IMR-90 (cell line): Measurements from ENCODE around the gene CCDC97.

Experiments
- CEBPB ChIP-seq: IDR thresholded peaks from 2 replicates; pipeline ENCODE4 v1.6.1; 2012; ENCODE audit warnings: low read depth, low read length, improper control_type of control experiment
- FOS ChIP-seq: fragments of 150-350 bp; IDR thresholded peaks from 2 replicates; pipeline ENCODE4 v1.6.1; 2016; ENCODE audit warnings: low read depth, low read length
- MXI1 ChIP-seq: IDR thresholded peaks from 2 replicates; pipeline ENCODE4 v1.6.1; 2012; ENCODE audit warnings: low read depth, mild to moderate bottlenecking, low read length, moderate library complexity, borderline replicate concordance
- NFE2L2 ChIP-seq: fragments of 150-350 bp; IDR thresholded peaks from 2 replicates; pipeline ENCODE4 v1.6.1; 2016; ENCODE audit warnings: low read depth, mild to moderate bottlenecking, low read length
- POLR2A ChIP-seq: IDR thresholded peaks from 2 replicates; pipeline ENCODE4 v1.6.1; 2012; ENCODE audit warnings: mild to moderate bottlenecking, low read depth, low read length
- RFX5 ChIP-seq: IDR thresholded peaks from 2 replicates; pipeline ENCODE4 v1.8.0; 2012; ENCODE audit warnings: low read depth, mild to moderate bottlenecking, low read length, moderate library complexity
- TF ChIP-seq, protein P1 (sequence below): conservative IDR thresholded peaks from 2 replicates; pipeline ENCODE4 v1.5.1; 2012; ENCODE audit warnings: mild to moderate bottlenecking, low read depth, low read length, improper control_type of control experiment
- TF ChIP-seq, protein P2 (sequence below): fragments of 150-350 bp; IDR thresholded peaks from 2 replicates; pipeline ENCODE4 v1.6.1; 2017; ENCODE audit warnings: mild to moderate bottlenecking, antibody characterized with exemption, low read length, low read depth
- TF ChIP-seq, protein P3 (sequence below): fragments of 150-350 bp; IDR thresholded peaks from 2 replicates; pipeline ENCODE4 v1.6.1; 2016; ENCODE audit warnings: low read depth, mild to moderate bottlenecking, low read length, moderate library complexity, borderline replicate concordance

DNA sequence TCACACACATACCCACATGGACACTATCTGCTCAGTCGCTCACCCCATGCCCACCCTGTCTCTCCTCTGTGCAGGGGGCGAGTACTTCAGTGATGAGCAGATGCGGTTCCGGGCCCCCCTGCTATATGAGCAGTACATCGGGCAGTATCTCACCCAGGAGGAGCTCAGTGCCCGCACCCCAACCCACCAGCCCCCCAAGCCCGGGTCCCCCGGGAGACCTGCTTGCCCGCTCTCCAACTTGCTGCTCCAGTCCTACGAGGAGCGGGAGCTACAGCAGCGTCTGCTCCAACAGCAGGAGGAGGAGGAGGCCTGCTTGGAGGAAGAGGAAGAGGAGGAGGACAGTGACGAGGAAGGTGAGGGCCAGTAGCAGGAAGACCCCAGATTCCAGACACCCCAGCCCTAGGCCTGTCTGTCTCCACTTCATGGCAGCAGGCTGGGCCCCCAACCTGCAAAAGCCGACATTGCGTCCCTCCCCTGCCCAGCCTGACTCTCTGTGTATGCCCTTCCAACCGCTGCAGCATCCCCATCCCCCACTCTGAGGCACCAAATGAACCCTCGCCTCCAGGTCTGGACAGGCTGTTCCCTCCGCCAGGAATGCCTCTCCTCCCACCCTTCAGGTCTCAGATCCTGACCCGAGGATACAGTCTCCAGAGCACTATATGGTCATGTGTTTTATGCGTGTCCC, 9.7 kb downstream of the CCDC97 start:
- TF ChIP-seq, protein P1, sequence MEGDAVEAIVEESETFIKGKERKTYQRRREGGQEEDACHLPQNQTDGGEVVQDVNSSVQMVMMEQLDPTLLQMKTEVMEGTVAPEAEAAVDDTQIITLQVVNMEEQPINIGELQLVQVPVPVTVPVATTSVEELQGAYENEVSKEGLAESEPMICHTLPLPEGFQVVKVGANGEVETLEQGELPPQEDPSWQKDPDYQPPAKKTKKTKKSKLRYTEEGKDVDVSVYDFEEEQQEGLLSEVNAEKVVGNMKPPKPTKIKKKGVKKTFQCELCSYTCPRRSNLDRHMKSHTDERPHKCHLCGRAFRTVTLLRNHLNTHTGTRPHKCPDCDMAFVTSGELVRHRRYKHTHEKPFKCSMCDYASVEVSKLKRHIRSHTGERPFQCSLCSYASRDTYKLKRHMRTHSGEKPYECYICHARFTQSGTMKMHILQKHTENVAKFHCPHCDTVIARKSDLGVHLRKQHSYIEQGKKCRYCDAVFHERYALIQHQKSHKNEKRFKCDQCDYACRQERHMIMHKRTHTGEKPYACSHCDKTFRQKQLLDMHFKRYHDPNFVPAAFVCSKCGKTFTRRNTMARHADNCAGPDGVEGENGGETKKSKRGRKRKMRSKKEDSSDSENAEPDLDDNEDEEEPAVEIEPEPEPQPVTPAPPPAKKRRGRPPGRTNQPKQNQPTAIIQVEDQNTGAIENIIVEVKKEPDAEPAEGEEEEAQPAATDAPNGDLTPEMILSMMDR = no peak
- no peak for TF ChIP-seq POLR2A
- no peak for TF ChIP-seq NFE2L2
- TF ChIP-seq, protein P2, sequence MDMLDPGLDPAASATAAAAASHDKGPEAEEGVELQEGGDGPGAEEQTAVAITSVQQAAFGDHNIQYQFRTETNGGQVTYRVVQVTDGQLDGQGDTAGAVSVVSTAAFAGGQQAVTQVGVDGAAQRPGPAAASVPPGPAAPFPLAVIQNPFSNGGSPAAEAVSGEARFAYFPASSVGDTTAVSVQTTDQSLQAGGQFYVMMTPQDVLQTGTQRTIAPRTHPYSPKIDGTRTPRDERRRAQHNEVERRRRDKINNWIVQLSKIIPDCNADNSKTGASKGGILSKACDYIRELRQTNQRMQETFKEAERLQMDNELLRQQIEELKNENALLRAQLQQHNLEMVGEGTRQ = no peak
- TF ChIP-seq MXI1 = no peak
- TF ChIP-seq, protein P3, sequence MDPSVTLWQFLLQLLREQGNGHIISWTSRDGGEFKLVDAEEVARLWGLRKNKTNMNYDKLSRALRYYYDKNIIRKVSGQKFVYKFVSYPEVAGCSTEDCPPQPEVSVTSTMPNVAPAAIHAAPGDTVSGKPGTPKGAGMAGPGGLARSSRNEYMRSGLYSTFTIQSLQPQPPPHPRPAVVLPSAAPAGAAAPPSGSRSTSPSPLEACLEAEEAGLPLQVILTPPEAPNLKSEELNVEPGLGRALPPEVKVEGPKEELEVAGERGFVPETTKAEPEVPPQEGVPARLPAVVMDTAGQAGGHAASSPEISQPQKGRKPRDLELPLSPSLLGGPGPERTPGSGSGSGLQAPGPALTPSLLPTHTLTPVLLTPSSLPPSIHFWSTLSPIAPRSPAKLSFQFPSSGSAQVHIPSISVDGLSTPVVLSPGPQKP = no peak
- TF ChIP-seq FOS = no peak
- no peak for TF ChIP-seq CEBPB
- no peak for TF ChIP-seq RFX5
